Tibial artery (tissue), 4 donors: ENCODE data around the gene NRL.
A peak's percentile ranks its signal among the peaks of the same experiment; 100 is the strongest.

ENCODE experiments used
- DNase-seq, 2 donors: peaks; one replicate each; pipeline ENCODE4 v3.0.0-alpha.2; 2019
- H3K27ac ChIP-seq, 2 donors: fragments of 200-600 bp; sonication (generic) in 1 of 2; 1 replicate in 1 of 2; 2 replicates in 1 of 2; pipeline ENCODE4 v1.5.1; 2018 to 2019; ENCODE audit warnings: mild to moderate bottlenecking in 1 of 2
- H3K27me3 ChIP-seq, 2 donors: fragments of 200-600 bp; sonication (generic) in 1 of 2; one replicate each; pipeline versions ENCODE4 v1.5.1 to v1.6.0; 2016 to 2019
- H3K36me3 ChIP-seq, 3 donors: fragments of 200-600 bp; sonication (generic) in 2 of 3; one replicate each; pipeline ENCODE4 v1.5.1; 2016 to 2019; ENCODE audit warnings: mild to moderate bottlenecking in 2 of 3
- H3K4me1 ChIP-seq, 4 donors: fragments of 200-600 bp; sonication (generic) in 2 of 4; 1 replicate in 3 of 4; 2 replicates in 1 of 4; pipeline ENCODE4 v1.5.1; 2016 to 2019
- H3K4me3 ChIP-seq, 2 donors: fragments of 200-600 bp; sonication (generic) in 1 of 2; 1 replicate in 1 of 2; 2 replicates in 1 of 2; pipeline ENCODE4 v1.5.1; 2018 to 2019; ENCODE audit warnings: mild to moderate bottlenecking in 2 of 2
- H3K9me3 ChIP-seq, 3 donors: fragments of 200-600 bp; sonication (generic) in 1 of 3; one replicate each; pipeline ENCODE4 v1.5.1; 2016 to 2019
- CTCF ChIP-seq, 2 experiments: fragments of 200-600 bp in 1 of 2; fragments of 450-650 bp in 1 of 2; IDR thresholded peaks; one replicate each; pipeline ENCODE4 v1.5.1; 2017 to 2019; ENCODE audit warnings: antibody characterized with exemption in 2 of 2, mild to moderate bottlenecking in 1 of 2, moderate library complexity in 1 of 2
- intact Hi-C: fragments of 100-400 bp; cut with DNase I; formaldehyde crosslinking; loops from one replicate; pipeline ENCODE4 v1.15.0; 2023; ENCODE audit warnings: low total_unique reads

Gene NRL

GRCh38 chr14:24056800-24057184, 58.0 kb downstream of the NRL start:
- H3K27ac ChIP-seq: no peak overlapping the region
- no peak for TF ChIP-seq CTCF (IDR thresholded peaks at IDR 0.05)
- H3K4me1 ChIP-seq: peaks cover 0 to 12% (median 9%) of the 10 kb centered on the region in 4 donors
- H3K27me3 ChIP-seq: peaks cover 0 to 38% of the 10 kb centered on the region in 2 donors
- intact Hi-C loops: loop anchor here (5.0 kb wide), 3 partner anchors 36 to 96 kb away; partner anchors contain the start of gene PCK2
- H3K9me3 ChIP-seq: no peaks in the 10 kb centered on the region
- peak in 1 of 2 donors; percentile 59 for DNase-seq
- no peak overlapping the region for H3K4me3 ChIP-seq
- no peaks in the 10 kb centered on the region for H3K36me3 ChIP-seq

- TF ChIP-seq CTCF (IDR thresholded peaks at IDR 0.05): no peak
- H3K4me3 ChIP-seq: no peak overlapping the region
- H3K36me3 ChIP-seq: no peaks in the 10 kb centered on the region
- peaks cover 0 to 18% (median 14%) of the 10 kb centered on the region in 4 donors for H3K4me1 ChIP-seq
- H3K9me3 ChIP-seq: no peaks in the 10 kb centered on the region
- intact Hi-C loops: loop anchor here (5.0 kb wide), 3 partner anchors 36 to 96 kb away; partner anchors contain the start of gene PCK2
- no peak overlapping the region for H3K27ac ChIP-seq
- DNase-seq: peak in 1 of 2 donors; percentile 2
- peaks cover 0 to 38% of the 10 kb centered on the region in 2 donors for H3K27me3 ChIP-seq
These were observed 58.6 kb downstream of the NRL start for GRCh38 chr14:24055971-24056799.

- TF ChIP-seq CTCF (IDR thresholded peaks at IDR 0.05): no peak
- H3K27ac ChIP-seq: no peak overlapping the region
- H3K27me3 ChIP-seq: peaks cover 0 to 38% of the 10 kb centered on the region in 2 donors
- H3K4me3 ChIP-seq: no peak overlapping the region
- H3K36me3 ChIP-seq: no peaks in the 10 kb centered on the region
- peaks cover 0 to 20% (median 15%) of the 10 kb centered on the region in 4 donors for H3K4me1 ChIP-seq
- peak in 1 of 2 donors; percentile 39 for DNase-seq
- no peaks in the 10 kb centered on the region for H3K9me3 ChIP-seq
- intact Hi-C loops: loop anchor here (5.0 kb wide), 3 partner anchors 38 to 98 kb away; partner anchors contain the start of gene PCK2
These were observed 60.1 kb downstream of the NRL start for GRCh38 chr14:24054646-24055045.

GRCh38 chr14:24054324-24054641, 60.5 kb downstream of the NRL start:
- Histone ChIP-seq H3K27ac (no peak overlapping the region), H3K27me3 (peaks cover 0 to 38% of the 10 kb centered on the region in 2 donors), H3K36me3 (no peaks in the 10 kb centered on the region), H3K4me3 (no peak overlapping the region), H3K9me3 (no peaks in the 10 kb centered on the region), H3K4me1 (peaks cover 0 to 20% (median 15%) of the 10 kb centered on the region in 4 donors)
- TF ChIP-seq CTCF (IDR thresholded peaks at IDR 0.05): no peak
- intact Hi-C loops: no loop called here
- peak in 1 of 2 donors; percentile 33 for DNase-seq

- intact Hi-C loops: no loop called here
- H3K9me3 ChIP-seq: no peaks in the 10 kb centered on the region
- peaks cover 0 to 38% of the 10 kb centered on the region in 2 donors for H3K27me3 ChIP-seq
- no peak for TF ChIP-seq CTCF (IDR thresholded peaks at IDR 0.05)
- DNase-seq: peak in 1 of 2 donors; percentile 53
- H3K4me1 ChIP-seq: peaks cover 0 to 20% (median 15%) of the 10 kb centered on the region in 4 donors
- no peaks in the 10 kb centered on the region for H3K36me3 ChIP-seq
- no peak overlapping the region for H3K4me3 ChIP-seq
- no peak overlapping the region for H3K27ac ChIP-seq
These were observed 61.0 kb downstream of the NRL start for GRCh38 chr14:24053548-24054323.
